Inflammatory macrophage (primary cell): ENCODE results near the gene SUB1.
"Not testable (repeated sequence)": the region's sequence is repeated elsewhere in the genome, so short reads cannot be mapped to it uniquely, and the experiment has no call there.

Experiments
- DNase-seq, 2 donors: peaks; one replicate each; pipeline ENCODE4 v3.0.0-alpha.2; 2020 to 2022
- total RNA-seq, 18 experiments: gene quantifications; one replicate each; lab custom pipeline; 2026; ENCODE audit warnings: mixed read lengths in 6 of 18, inconsistent platforms in 2 of 18; lab: John Stamatoyannopoulos, UW

Gene SUB1
- 75.0 to 205 (median 146) reads per million in 18 experiments for total RNA-seq

GRCh38 chr5:32585446-32586275 lies at the start of gene SUB1:
TSS of gene SUB1 (plus strand) at chr5:32585557. CDS start at chr5:32588513, 2,956 bp downstream.
- peak; percentile 89 to 93 for DNase-seq

GRCh38 chr5:32536246-32536645 lies 49.1 kb upstream of the SUB1 start:
- DNase-seq: no peak

- DNase-seq: peak; percentile 62 to 65
These were observed 47.8 kb upstream of the SUB1 start for GRCh38 chr5:32537437-32538029.

GRCh38 chr5:32538031-32538547 lies 47.3 kb upstream of the SUB1 start:
- DNase-seq: no peak

GRCh38 chr5:32539981-32540845 lies 45.1 kb upstream of the SUB1 start:
- DNase-seq: peak; percentile 86 to 88

- no peak for DNase-seq
These were observed 44.1 kb upstream of the SUB1 start for GRCh38 chr5:32541241-32541640.

- peak; percentile 53 to 63 for DNase-seq
These were observed 42.9 kb upstream of the SUB1 start for GRCh38 chr5:32542216-32543059.

GRCh38 chr5:32543291-32543690 lies 42.1 kb upstream of the SUB1 start:
- DNase-seq: no peak

GRCh38 chr5:32545102-32545800 lies 40.1 kb upstream of the SUB1 start:
- no peak for DNase-seq

GRCh38 chr5:32551194-32551593 lies 34.2 kb upstream of the SUB1 start:
- DNase-seq: no peak

GRCh38 chr5:32551865-32552264 lies 33.5 kb upstream of the SUB1 start:
- DNase-seq: no peak

- not testable (repeated sequence) for DNase-seq
These were observed 32.9 kb upstream of the SUB1 start for GRCh38 chr5:32552491-32552890.

GRCh38 chr5:32552936-32553335 lies 32.4 kb upstream of the SUB1 start:
- DNase-seq: no peak

GRCh38 chr5:32554181-32554780 lies 31.1 kb upstream of the SUB1 start:
- peak; percentile 23 to 60 for DNase-seq

GRCh38 chr5:32556543-32556942 lies 28.8 kb upstream of the SUB1 start:
- not testable (repeated sequence) for DNase-seq

- DNase-seq: no peak
These were observed 25.9 kb upstream of the SUB1 start for GRCh38 chr5:32559411-32559810.

- DNase-seq: no peak
These were observed 25.4 kb upstream of the SUB1 start for GRCh38 chr5:32559921-32560320.

- DNase-seq: no peak
These were observed 23.3 kb upstream of the SUB1 start for GRCh38 chr5:32562056-32562455.

- no peak for DNase-seq
These were observed 22.5 kb upstream of the SUB1 start for GRCh38 chr5:32562843-32563242.

- no peak for DNase-seq
These were observed 21.7 kb upstream of the SUB1 start for GRCh38 chr5:32563614-32564013.

GRCh38 chr5:32565145-32565544 lies 20.2 kb upstream of the SUB1 start:
- no peak for DNase-seq
